SW480 (cell line): ENCODE results near the gene MATN1.

Experiments used
- DNase-seq: peaks from one replicate; pipeline ENCODE4 v3.0.0-alpha.2; 2016; ENCODE audit warnings: low spot score

The MATN1 gene

DNA sequence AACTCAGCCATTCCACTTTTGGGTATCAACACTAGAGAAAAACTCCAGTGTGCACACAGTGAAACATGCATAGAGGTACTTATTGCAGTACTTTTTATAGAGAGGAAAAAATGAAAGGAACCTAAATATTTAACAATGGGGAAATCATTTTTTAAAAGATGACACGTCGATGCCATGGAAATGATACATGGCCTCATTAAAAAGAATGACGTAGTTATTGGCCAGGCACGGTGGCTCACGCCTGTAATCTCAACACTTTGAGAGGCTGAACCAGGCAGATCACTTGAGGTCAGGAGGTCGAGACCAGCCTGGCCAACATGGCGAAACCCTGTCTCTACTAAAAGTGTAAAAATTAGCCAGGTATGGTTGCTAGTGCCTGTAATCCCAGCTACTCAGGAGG, 42.5 kb downstream of the MATN1 start:
- DNase-seq: no peak

DNA sequence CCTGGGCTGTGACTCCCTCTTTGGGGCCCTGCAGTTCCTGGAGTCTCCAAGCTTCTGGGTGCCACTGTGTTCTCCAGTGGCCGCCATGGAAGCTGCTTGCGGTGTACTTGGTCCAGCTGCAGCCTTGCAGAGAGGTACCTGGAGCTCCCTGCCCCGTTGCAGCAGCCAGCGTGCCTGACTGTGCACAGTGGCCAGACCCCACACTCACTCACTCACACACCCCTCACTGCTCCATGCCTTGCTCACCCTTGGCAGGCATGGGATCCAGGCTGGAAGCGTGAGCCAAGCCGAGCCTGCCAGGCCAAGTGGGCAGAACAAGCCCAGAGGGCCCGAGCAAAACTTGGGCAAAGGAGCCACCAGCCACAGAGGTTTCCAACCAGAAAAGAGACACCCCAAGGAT, 43.0 kb downstream of the MATN1 start:
- DNase-seq: no peak

- DNase-seq: no peak
These were observed 43.4 kb downstream of the MATN1 start for GRCh38 chr1:30679976-30680305.

- no peak for DNase-seq
These were observed 44.0 kb downstream of the MATN1 start for GRCh38 chr1:30679201-30679975.

GRCh38 chr1:30678209-30678608, 45.2 kb downstream of the MATN1 start:
- no peak for DNase-seq

- no peak for DNase-seq
These were observed 45.9 kb downstream of the MATN1 start for GRCh38 chr1:30677471-30677870.

DNA sequence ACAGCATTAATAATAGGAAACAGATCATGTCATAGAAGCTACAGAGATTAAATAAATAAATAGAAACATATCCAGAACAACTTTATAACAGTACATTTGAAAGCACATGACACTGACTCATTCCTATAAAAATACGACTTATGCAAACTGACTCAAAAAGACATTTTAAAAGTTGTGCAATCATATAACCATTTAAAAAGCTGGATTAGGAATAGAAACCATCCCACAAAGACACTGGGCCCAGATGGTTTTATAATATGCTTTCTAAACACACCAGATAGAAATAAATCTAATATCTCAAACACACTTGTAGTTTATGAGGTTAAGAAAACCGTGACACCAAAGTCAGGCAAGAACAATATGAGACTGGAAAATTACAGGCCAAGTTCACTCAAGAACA, 47.6 kb downstream of the MATN1 start:
- DNase-seq: no peak

DNA sequence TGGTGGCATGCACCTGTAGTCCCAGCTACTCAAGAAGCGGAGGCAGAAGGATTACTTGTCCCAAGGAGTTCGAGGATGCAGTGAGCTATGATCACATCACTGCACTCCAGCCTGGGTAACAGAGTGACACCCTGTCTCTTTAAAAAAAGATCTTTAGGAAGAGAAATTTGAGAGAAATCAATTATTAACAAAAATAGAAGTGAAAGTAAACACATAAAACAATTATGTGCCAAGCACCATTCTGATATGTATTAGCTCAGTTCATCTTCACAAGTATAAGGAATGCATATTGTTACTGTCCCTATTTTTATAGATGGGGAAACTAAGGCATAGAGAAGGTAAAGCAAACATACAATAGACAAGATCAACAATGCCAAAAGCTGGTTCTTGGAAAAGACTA, 48.1 kb downstream of the MATN1 start:
- DNase-seq: no peak

GRCh38 chr1:30673395-30673794, 50.0 kb downstream of the MATN1 start:
- DNase-seq: no peak

- no peak for DNase-seq
These were observed 50.7 kb downstream of the MATN1 start for GRCh38 chr1:30672661-30673060.

DNA sequence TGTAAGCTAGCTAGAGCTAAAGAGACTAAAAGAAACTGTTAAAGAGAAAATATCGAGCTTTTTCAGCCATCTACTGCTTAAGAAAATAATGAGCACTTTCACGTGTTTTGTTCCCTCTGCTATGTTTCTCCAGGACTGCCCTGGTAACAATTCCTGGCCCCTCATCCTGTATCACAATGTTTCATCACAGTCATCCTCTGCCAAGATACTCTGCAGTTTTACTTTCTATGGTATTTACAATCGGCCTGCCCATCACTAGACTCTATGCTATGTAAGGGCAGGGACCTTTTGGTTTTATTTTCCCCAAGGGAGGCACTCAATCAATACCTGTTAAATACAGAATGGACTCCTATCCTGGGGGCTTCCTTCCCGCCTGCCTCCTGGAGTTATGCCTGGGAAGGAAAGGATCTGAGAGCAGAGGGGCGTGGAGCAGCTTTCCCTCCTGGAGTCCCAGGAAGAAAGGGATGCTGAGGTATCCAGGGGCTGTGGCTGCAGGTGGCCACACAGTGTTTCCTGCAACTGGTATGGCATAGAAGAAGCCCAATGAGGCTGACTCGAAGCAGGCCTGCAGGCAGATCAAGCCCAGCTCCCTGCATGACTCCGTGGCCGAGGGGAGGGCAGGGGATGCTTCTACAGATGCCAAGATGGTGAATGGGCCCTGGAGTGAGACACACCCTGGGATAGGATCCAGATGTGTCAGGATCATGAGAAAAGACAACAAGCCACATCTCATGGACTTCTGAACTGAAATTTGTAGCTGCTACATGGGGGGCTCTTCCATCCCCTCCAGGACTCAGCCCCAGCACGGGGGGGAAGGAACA, 52.9 kb downstream of the MATN1 start:
- no peak for DNase-seq

DNA sequence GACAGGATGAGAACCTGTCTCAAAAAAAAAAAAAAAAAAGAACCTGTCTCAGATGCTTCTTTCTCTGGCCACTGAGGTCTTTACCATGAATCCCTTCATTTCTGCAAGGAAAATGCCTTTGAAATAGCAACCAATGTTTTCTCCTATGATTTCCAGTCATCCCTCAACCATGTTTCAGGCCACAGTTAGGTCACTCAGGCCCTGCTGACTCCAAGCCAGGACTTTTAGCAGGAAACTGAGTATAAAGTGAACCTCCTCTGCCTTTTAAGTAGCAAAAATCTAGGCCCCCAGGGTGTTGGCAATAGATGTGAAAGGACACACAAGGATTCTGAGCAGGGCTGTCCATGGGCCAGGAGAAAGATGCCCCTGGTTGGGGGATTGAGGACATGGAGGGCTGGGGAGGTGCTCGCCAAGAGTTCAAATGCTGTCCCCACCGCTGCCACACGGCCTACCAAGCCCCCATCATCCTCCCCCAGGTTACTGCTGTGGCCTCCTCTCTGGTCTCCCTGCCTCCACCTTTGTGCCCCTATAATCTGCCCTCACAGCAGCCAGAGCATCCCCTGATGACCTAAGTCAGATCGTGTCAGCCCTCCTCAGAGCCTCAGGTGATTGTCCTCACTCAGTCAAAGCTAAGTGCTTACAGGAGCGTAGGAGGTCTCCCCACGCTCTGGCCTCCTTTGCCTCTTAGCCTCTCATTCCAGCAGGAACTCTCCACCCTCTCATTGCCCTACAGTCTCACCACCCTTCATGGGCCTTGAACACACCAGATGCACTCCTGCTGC, 54.6 kb downstream of the MATN1 start:
- DNase-seq: no peak

- DNase-seq: peak; percentile 19
These were observed 55.4 kb downstream of the MATN1 start for GRCh38 chr1:30668024-30668423.

- no peak for DNase-seq
These were observed 56.6 kb downstream of the MATN1 start for GRCh38 chr1:30666756-30667273.

- no peak for DNase-seq
These were observed 58.0 kb downstream of the MATN1 start for GRCh38 chr1:30665216-30666010.

DNA sequence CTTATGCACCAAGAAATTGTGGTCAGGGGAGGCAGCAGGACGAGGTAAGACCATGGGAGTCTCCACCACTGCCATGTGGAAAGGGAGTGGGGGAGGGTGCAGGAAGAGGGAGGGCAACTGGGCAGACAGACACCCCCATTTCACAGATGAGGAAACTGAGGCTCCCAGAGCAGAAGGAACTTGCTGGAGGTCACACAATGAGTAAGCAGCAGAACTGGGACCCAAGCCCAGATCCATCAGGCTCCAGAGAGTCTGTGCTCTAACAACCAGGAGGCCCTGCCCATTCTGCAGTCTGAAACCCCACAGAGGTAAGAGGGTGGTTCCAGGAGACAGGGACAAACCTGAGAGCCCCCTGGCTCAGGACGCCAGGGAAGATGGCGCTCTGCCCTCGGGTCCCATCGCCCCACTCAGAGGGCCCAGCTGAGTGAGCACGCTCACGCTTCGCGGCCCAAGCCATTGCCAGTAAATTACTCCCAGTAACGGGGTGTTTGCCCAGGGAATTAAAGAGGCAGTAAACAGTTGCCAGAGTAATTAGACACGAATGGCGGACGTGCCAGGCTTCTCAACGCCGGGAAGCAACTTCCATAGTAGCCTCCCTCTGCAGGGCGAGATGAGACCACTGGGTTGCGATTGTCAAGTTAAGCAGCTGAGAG, 59.2 kb downstream of the MATN1 start:
- DNase-seq: no peak

DNA sequence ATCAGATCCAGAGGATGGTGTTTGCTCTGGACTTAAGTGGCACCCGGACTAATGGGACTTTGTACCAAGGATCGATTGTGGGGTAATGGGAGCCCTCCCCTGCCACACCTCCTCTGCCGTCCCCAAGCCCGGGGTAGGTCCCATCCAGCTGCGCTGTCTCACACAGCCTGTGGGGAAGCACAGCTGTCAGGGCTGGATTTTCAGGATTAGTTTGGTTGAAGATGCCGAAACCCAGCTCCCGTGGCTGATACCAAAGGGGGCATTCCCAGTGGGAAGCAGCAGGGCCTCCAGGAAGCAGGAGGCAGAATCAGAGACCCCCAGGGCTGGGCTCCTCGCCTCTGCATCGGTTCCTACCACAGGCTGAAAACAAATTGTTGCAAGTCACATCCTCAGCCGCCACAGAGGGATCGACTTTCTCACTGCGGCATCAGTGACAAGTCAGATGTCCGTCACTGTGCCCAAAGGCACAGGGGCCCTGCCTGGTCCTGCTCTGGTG, 59.7 kb downstream of the MATN1 start:
- DNase-seq: no peak

DNA sequence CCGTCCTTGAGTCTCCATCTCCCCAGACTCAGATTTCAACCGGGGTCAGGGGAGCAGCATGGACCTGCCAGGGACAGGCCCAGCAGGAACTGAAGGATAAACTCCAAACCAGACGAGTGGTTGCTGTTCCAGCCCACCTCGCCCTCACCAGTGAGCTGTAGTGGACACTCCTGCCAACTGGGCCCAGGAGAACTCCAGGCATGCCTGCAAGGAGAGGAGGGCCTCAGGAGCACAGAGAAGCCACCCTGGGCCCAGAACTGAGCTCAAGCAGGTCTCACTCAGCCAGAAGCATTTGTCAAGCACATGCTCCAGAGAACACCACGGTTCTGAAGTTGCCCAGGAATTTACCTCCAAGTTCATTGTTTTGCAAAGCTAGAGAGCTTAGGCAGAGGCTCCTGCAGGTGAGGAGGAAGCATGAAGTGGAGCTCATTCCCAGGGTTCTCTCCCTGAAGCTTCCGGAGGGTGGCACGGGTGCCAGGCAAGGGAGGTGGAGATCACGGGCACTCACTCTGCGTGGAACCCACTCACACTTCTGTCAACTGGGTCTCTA, 61.0 kb downstream of the MATN1 start:
- no peak for DNase-seq

GRCh38 chr1:30661311-30661710, 62.1 kb downstream of the MATN1 start:
- DNase-seq: no peak
